MCF 10A (cell line): Measurements from ENCODE around the gene XPO1. TPM values are rescaled to one million over a fixed set of nuclear protein-coding genes. Genes with fewer than 3 reads are reported as not detected.
A peak's percentile ranks its signal among the peaks of the same experiment; 100 is the strongest.

Source experiments
- BruUV-seq: library from RNA; stranded (reverse); fragments of 400-500 nt; replicated peaks from 2 replicates; lab custom pipeline; 2021; lab: Mats Ljungman, UMichigan
- CTCF ChIA-PET: fragments of 300-600 bp; sonication (Branson Sonifier 250); formaldehyde crosslinking; extraction: SDS; loops from one replicate; lab custom pipeline; 2021; ENCODE audit warnings: antibody characterized with exemption, inconsistent platforms; lab: Yijun Ruan, JAX
- POLR2A ChIA-PET: fragments of 300-600, 350-650 bp; sonication (Branson Sonifier 250); formaldehyde crosslinking; extraction: SDS; loops from one replicate; lab custom pipeline; 2020; ENCODE audit warnings: antibody characterized with exemption, inconsistent platforms; lab: Yijun Ruan, JAX
- DNase-seq: peaks from one replicate; pipeline ENCODE4 v3.0.0-alpha.2; 2018; ENCODE audit not compliant: unreplicated experiment
- H3K27ac Mint-ChIP-seq: one replicate; pipeline ENCODE4 v1.8.0; 2022; ENCODE audit warnings: mild to moderate bottlenecking, low read depth, mixed read lengths; ENCODE audit not compliant: unreplicated experiment
- H3K27me3 Mint-ChIP-seq: one replicate; pipeline ENCODE4 v1.8.0; 2022; ENCODE audit warnings: mixed read lengths; ENCODE audit not compliant: insufficient read depth, unreplicated experiment
- H3K36me3 Mint-ChIP-seq: one replicate; pipeline ENCODE4 v1.8.0; 2022; ENCODE audit warnings: mild to moderate bottlenecking, moderate library complexity, mixed read lengths; ENCODE audit not compliant: insufficient read depth, unreplicated experiment
- H3K4me1 Mint-ChIP-seq: one replicate; pipeline ENCODE4 v1.8.0; 2022; ENCODE audit warnings: mixed read lengths; ENCODE audit not compliant: insufficient read depth, unreplicated experiment
- H3K4me3 Mint-ChIP-seq: one replicate; pipeline ENCODE4 v1.8.0; 2022; ENCODE audit warnings: mild to moderate bottlenecking, moderate library complexity, mixed read lengths; ENCODE audit not compliant: unreplicated experiment
- H3K9me3 Mint-ChIP-seq: one replicate; pipeline ENCODE4 v1.8.0; 2022; ENCODE audit warnings: mixed read lengths; ENCODE audit not compliant: unreplicated experiment
- intact Hi-C: fragments of 100-400 bp; cut with micrococcal nuclease; formaldehyde crosslinking; loops from 2 replicates; pipeline ENCODE4 v1.14.1; 2022
- total RNA-seq: library from RNA; stranded (reverse); gene quantifications from 2 replicates; pipeline ENCODE4 v1.2.3, GENCODE V29; 2022
- TF ChIP-seq, protein P1 (sequence below): fragments of 200-600 bp; IDR thresholded peaks from one replicate; pipeline ENCODE4 v1.8.0; 2022; ENCODE audit warnings: antibody characterized with exemption, mild to moderate bottlenecking; ENCODE audit not compliant: unreplicated experiment

The XPO1 gene
- total RNA-seq, 1 experiment from 2014 or later, result 148 TPM

DNA sequence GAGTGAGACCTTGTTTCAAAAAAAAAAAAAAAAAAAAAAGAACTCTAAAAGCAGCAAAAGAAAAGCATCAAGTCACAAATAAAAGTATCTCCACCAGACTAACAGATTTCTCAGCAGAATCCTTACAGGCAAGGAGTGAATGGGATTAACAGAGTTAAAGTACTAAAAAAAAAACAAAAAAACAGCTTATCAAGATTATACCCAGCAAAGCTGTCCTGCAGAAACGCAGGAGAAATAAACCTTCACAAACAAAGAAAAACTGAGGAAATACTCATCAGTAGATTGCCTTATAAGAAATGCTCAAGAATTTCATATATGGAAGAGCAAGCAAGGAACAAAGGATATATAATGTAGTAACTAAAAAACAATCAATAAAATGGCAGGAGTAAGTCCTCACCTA, 102.9 kb downstream of the XPO1 start:
- DNase-seq, result no peak
- peaks cover 11% of the 10 kb centered on the region for H3K36me3 Mint-ChIP-seq
- H3K27me3 Mint-ChIP-seq, result no peaks in the 10 kb centered on the region
- H3K27ac Mint-ChIP-seq, result no peak overlapping the region
- no peak overlapping the region for H3K4me3 Mint-ChIP-seq
- H3K4me1 Mint-ChIP-seq, result peaks cover 54% of the 10 kb centered on the region
- ChIA-PET CTCF (no interaction called here), POLR2A (interaction anchor here (1.1 to 1.9 kb wide), 2 partner anchors 14 to 33 kb away, joined by 3 to 5 read pairs; no protein-coding TSS in a partner anchor)
- intact Hi-C loops, result no loop called here
- no TSS peak for BruUV-seq
- TF ChIP-seq, protein P1, sequence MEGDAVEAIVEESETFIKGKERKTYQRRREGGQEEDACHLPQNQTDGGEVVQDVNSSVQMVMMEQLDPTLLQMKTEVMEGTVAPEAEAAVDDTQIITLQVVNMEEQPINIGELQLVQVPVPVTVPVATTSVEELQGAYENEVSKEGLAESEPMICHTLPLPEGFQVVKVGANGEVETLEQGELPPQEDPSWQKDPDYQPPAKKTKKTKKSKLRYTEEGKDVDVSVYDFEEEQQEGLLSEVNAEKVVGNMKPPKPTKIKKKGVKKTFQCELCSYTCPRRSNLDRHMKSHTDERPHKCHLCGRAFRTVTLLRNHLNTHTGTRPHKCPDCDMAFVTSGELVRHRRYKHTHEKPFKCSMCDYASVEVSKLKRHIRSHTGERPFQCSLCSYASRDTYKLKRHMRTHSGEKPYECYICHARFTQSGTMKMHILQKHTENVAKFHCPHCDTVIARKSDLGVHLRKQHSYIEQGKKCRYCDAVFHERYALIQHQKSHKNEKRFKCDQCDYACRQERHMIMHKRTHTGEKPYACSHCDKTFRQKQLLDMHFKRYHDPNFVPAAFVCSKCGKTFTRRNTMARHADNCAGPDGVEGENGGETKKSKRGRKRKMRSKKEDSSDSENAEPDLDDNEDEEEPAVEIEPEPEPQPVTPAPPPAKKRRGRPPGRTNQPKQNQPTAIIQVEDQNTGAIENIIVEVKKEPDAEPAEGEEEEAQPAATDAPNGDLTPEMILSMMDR, result no peak
- no peaks in the 10 kb centered on the region for H3K9me3 Mint-ChIP-seq

DNA sequence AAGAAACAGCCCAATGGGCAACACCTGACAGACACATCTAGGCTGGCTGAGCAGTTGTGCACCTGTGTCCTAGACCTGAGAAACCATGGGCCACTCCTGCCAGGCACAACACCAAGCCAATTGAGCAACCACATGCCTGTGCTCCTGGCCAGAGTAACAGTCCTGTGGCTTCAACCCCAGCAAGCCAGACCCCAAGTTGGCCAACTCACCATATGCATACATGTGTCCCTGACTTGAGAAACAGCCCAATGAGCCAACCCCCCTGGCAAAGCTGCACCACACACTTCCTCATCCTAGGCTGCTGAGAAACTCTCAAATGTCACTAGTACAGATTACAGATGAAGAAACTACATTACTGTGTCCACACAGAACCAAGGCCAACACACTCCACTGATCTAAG, 103.8 kb downstream of the XPO1 start:
- no TSS peak for BruUV-seq
- intact Hi-C loops, result no loop called here
- Mint-ChIP-seq H3K36me3 (peaks cover 11% of the 10 kb centered on the region), H3K27ac (no peak overlapping the region), H3K4me3 (no peak overlapping the region), H3K9me3 (no peaks in the 10 kb centered on the region), H3K27me3 (no peaks in the 10 kb centered on the region), H3K4me1 (peaks cover 49% of the 10 kb centered on the region)
- TF ChIP-seq, protein P1, result no peak
- POLR2A ChIA-PET, result interaction anchor here (0.5 kb wide), 1 partner anchor 312 kb away, joined by 3 read pairs; no protein-coding TSS in a partner anchor
- DNase-seq, result peak; percentile 12
- CTCF ChIA-PET, result interaction anchor here (0.6 kb wide), 1 partner anchor 16 kb away, joined by 3 read pairs; no protein-coding TSS in a partner anchor

DNA sequence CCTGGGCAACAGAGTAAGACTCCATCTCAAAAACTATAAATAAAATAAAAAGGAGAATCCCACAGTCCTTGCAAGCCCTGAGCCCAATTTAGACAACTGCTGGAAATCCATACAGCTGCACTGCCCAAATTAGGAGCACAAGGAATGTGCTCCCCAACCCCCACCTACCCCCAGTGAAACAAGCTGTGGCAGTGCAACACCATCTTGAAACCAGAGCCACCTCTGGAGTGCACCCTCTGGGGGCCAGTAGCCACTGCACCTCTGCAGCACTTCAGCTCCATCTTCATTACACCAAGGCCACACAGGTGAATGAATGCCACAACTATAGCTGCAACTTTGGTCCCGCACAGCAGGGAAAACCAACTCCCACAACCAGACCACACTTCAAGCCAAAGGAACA, 104.5 kb downstream of the XPO1 start:
- H3K4me1 Mint-ChIP-seq, result peaks cover 43% of the 10 kb centered on the region
- ChIA-PET CTCF (interaction anchor here (0.6 to 1.8 kb wide), 2 partner anchors 13 to 15 kb away, joined by 3 to 7 read pairs; no protein-coding TSS in a partner anchor), POLR2A (no interaction called here)
- intact Hi-C loops, result no loop called here
- H3K27ac Mint-ChIP-seq, result no peak overlapping the region
- no TSS peak for BruUV-seq
- H3K9me3 Mint-ChIP-seq, result no peaks in the 10 kb centered on the region
- TF ChIP-seq, protein P1, result no peak
- no peak for DNase-seq
- no peaks in the 10 kb centered on the region for H3K27me3 Mint-ChIP-seq
- no peak overlapping the region for H3K4me3 Mint-ChIP-seq
- H3K36me3 Mint-ChIP-seq, result peaks cover 11% of the 10 kb centered on the region

DNA sequence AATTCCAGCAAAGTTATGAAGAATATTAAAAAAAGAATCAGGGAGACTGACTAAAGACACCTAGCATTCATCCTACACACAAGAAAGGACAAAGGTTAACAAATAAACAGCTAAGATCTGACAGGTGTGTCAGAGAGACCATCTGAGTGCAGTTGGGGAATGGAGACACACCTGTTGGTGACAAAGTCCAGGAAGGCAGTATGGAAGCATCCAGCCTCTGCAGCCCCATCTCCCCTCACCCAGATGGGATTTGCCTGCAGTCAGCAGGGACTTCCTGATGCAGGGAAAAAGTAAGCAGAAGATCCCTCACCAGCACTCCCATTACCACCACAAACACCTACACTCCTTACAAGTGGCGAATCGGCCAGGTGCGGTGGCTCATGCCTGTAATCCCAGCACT, 105.2 kb downstream of the XPO1 start:
- peaks cover 11% of the 10 kb centered on the region for H3K36me3 Mint-ChIP-seq
- H3K4me1 Mint-ChIP-seq, result peaks cover 45% of the 10 kb centered on the region
- H3K9me3 Mint-ChIP-seq, result no peaks in the 10 kb centered on the region
- CTCF ChIA-PET, result interaction anchor here (0.6 to 1.8 kb wide), 2 partner anchors 12 to 189 kb away, joined by 3 to 7 read pairs; no protein-coding TSS in a partner anchor
- no TSS peak for BruUV-seq
- TF ChIP-seq, protein P1, result no peak
- POLR2A ChIA-PET, result no interaction called here
- H3K27ac Mint-ChIP-seq, result no peak overlapping the region
- no peaks in the 10 kb centered on the region for H3K27me3 Mint-ChIP-seq
- intact Hi-C loops, result no loop called here
- H3K4me3 Mint-ChIP-seq, result no peak overlapping the region
- no peak for DNase-seq
